ENCODE measurements around the gene TMEM114. TPM values are rescaled to one million over a fixed set of nuclear protein-coding genes. Genes with fewer than 3 reads are reported as not detected.

The TMEM114 gene
- total and polyA plus RNA-seq, 2 donors (not counting 1 experiment from before 2014, with no cell fraction given), result not detected

GRCh38 chr16:8620535-8620934 lies 30.2 kb upstream of the TMEM114 start:
- Histone ChIP-seq H3K9ac (ENCODE audit: insufficient read depth, low read length) (no peak overlapping the region), H3K79me2 (ENCODE audit: control insufficient read depth, insufficient read depth, low read length) (peaks cover 30% of the 10 kb centered on the region), H2AFZ (ENCODE audit: low read length) (no peak overlapping the region), H3K36me3 (ENCODE audit: control insufficient read depth, insufficient read depth, low read length) (peaks cover 2% of the 10 kb centered on the region), H3K4me2 (ENCODE audit: extremely low read depth, insufficient read depth, low read length) (no peak overlapping the region), H3K4me1 (ENCODE audit: control insufficient read depth, extremely low read depth, insufficient read depth, low read length) (peaks cover 2% of the 10 kb centered on the region), H3K4me3 (replicated peaks in 1 of 4; ENCODE audit: control extremely low read depth in 1 of 4, insufficient read depth in 1 of 4, low read depth in 3 of 4, low read length in 4 of 4) (no peak overlapping the region), H3K27me3 (ENCODE audit: control insufficient read depth, insufficient read depth, low read length) (no peaks in the 10 kb centered on the region), H4K20me1 (ENCODE audit: control insufficient read depth, extremely low read depth, insufficient read depth, low read length) (no peaks in the 10 kb centered on the region), H3K9me3 (ENCODE audit: control insufficient read depth, insufficient read depth, low read depth, low read length) (no peaks in the 10 kb centered on the region), H3K27ac (ENCODE audit: insufficient read depth, low read length) (no peak overlapping the region)
- TF ChIP-seq CTCF (conservative IDR thresholded peaks at IDR 0.05 in 1 of 2, IDR thresholded peaks at IDR 0.05 in 1 of 2; ENCODE audit: low read depth in 1 of 2, low read length in 2 of 2) (no peak), EZH2 (IDR thresholded peaks at IDR 0.05; ENCODE audit: low read length, missing control alignments) (no peak)
- no peak for DNase-seq (ENCODE audit: low read depth in 2 of 2)

DNA sequence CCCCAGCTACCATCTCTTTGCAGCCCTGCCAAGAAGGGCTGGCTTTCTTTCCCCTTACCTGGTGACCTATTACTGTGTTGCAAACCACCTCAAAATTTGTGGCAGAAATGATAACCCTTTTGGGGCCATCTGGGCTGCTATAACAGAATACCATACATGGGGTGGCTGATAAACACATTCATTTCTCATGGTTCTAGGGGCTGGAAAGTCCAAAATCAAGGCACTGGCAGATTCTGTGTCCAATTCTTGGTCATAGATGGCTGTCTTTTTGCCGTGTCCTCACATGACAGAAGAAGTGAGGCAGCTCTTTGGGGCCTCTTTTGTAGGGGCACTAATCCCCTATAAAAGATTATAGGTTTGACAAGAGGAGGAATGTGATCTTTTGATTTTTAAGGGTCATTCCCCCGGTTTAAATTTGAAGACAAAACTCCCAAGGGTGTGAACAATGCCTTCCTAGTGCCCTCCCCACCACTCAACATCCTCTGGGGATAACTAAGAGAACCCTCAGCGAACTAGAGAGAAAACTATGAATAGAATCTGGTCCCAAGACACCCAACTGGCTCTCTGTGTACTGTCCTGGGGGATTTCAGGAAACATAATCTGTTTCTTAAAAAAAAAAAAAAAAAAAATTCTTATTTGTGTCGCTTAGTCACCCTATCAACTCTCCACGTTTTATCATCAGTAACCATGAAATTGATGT lies 29.5 kb upstream of the TMEM114 start:
- DNase-seq (ENCODE audit: low read depth in 2 of 2), result no peak
- TF ChIP-seq CTCF (conservative IDR thresholded peaks at IDR 0.05 in 1 of 2, IDR thresholded peaks at IDR 0.05 in 1 of 2; ENCODE audit: low read depth in 1 of 2, low read length in 2 of 2), result no peak
- TF ChIP-seq EZH2 (IDR thresholded peaks at IDR 0.05; ENCODE audit: low read length, missing control alignments), result no peak
- H3K27ac ChIP-seq (ENCODE audit: insufficient read depth, low read length), result no peak overlapping the region

DNA sequence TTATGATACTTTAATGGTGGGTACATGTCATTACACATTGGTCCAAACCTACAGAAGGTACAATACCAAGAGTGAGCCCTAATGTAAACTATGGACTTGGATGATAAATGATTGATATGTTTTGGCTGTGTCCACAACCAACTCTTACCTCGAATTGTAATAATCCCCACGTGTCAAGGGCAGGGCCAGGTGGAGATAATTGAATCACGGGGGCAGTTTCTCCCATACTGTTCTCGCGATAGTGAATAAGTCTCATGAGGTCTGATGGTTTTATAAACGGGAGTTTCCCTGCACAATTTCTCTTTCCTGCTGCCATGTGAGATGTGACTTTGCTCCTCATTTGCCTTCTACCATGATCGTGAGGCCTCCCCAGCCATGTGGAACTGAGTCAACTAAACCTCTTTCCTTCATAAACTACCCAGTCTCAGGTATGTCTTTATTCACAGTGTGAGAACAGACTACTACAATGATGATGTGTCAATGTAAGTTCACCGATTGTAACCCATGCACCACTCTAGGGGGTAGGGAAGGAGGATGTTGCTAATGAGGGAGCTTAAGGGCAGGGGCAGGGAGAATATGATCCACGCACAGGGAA lies 24.2 kb upstream of the TMEM114 start:
- Histone ChIP-seq H3K36me3 (ENCODE audit: control insufficient read depth, insufficient read depth, low read length) (no peaks in the 10 kb centered on the region), H3K4me2 (ENCODE audit: extremely low read depth, insufficient read depth, low read length) (no peak overlapping the region), H3K9ac (ENCODE audit: insufficient read depth, low read length) (no peak overlapping the region), H3K27me3 (ENCODE audit: control insufficient read depth, insufficient read depth, low read length) (no peaks in the 10 kb centered on the region), H4K20me1 (ENCODE audit: control insufficient read depth, extremely low read depth, insufficient read depth, low read length) (no peaks in the 10 kb centered on the region), H3K4me1 (ENCODE audit: control insufficient read depth, extremely low read depth, insufficient read depth, low read length) (no peaks in the 10 kb centered on the region), H3K9me3 (ENCODE audit: control insufficient read depth, insufficient read depth, low read depth, low read length) (no peaks in the 10 kb centered on the region), H3K4me3 (replicated peaks in 1 of 4; ENCODE audit: control extremely low read depth in 1 of 4, insufficient read depth in 1 of 4, low read depth in 3 of 4, low read length in 4 of 4) (no peak overlapping the region), H2AFZ (ENCODE audit: low read length) (no peak overlapping the region), H3K27ac (ENCODE audit: insufficient read depth, low read length) (no peak overlapping the region), H3K79me2 (ENCODE audit: control insufficient read depth, insufficient read depth, low read length) (no peaks in the 10 kb centered on the region)
- no peak for DNase-seq (ENCODE audit: low read depth in 2 of 2)
- no peak for TF ChIP-seq CTCF (conservative IDR thresholded peaks at IDR 0.05 in 1 of 2, IDR thresholded peaks at IDR 0.05 in 1 of 2; ENCODE audit: low read depth in 1 of 2, low read length in 2 of 2)
- TF ChIP-seq EZH2 (IDR thresholded peaks at IDR 0.05; ENCODE audit: low read length, missing control alignments), result no peak

More for the DNA sequence above, 29.5 kb upstream of the TMEM114 start:
- H3K27me3 ChIP-seq (ENCODE audit: control insufficient read depth, insufficient read depth, low read length), result no peaks in the 10 kb centered on the region
- H3K4me1 ChIP-seq (ENCODE audit: control insufficient read depth, extremely low read depth, insufficient read depth, low read length), result peaks cover 2% of the 10 kb centered on the region
- H3K36me3 ChIP-seq (ENCODE audit: control insufficient read depth, insufficient read depth, low read length), result no peaks in the 10 kb centered on the region
- no peak overlapping the region for H3K4me3 ChIP-seq (replicated peaks in 1 of 4; ENCODE audit: control extremely low read depth in 1 of 4, insufficient read depth in 1 of 4, low read depth in 3 of 4, low read length in 4 of 4)
- no peak overlapping the region for H3K9ac ChIP-seq (ENCODE audit: insufficient read depth, low read length)
- H3K79me2 ChIP-seq (ENCODE audit: control insufficient read depth, insufficient read depth, low read length), result peaks cover 29% of the 10 kb centered on the region
- no peaks in the 10 kb centered on the region for H3K9me3 ChIP-seq (ENCODE audit: control insufficient read depth, insufficient read depth, low read depth, low read length)
- no peaks in the 10 kb centered on the region for H4K20me1 ChIP-seq (ENCODE audit: control insufficient read depth, extremely low read depth, insufficient read depth, low read length)
- no peak overlapping the region for H3K4me2 ChIP-seq (ENCODE audit: extremely low read depth, insufficient read depth, low read length)
- no peak overlapping the region for H2AFZ ChIP-seq (ENCODE audit: low read length)

All from fibroblast of lung (primary cell).